ENCODE data around the gene WNT5A.

DNA sequence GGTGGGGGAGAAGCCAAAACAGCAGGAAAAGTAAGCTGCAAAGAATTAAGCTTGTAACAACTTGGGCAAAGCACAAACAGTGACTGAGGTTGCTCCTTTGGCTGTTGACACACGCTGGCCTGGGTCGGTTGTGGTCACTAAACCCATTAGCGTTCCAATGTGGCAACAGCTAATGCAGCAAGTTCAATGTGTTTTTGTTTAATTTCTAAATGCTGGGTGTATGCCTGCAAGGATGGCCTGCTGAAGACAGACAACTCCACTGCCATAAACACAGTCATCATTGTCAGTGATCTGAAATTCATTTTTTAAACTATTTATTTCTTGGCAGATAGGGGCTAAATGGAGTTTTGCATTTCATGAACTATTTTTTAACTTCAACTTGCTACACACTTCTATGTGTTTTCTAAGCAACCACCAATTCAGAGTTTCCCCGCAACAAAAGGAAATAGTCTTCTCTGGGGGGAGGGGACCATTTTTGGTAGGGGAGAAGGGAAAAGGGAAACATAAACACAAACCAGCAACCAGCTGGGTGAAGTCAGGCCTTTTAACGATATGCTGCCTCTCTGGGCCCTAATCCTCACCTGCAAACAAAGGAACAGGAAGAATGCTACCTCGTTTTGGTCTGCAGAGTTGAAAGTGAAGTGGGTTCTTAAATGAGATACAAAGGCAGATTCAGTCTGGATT, 34.8 kb upstream of the WNT5A start:
- TF ChIP-seq, protein P1, sequence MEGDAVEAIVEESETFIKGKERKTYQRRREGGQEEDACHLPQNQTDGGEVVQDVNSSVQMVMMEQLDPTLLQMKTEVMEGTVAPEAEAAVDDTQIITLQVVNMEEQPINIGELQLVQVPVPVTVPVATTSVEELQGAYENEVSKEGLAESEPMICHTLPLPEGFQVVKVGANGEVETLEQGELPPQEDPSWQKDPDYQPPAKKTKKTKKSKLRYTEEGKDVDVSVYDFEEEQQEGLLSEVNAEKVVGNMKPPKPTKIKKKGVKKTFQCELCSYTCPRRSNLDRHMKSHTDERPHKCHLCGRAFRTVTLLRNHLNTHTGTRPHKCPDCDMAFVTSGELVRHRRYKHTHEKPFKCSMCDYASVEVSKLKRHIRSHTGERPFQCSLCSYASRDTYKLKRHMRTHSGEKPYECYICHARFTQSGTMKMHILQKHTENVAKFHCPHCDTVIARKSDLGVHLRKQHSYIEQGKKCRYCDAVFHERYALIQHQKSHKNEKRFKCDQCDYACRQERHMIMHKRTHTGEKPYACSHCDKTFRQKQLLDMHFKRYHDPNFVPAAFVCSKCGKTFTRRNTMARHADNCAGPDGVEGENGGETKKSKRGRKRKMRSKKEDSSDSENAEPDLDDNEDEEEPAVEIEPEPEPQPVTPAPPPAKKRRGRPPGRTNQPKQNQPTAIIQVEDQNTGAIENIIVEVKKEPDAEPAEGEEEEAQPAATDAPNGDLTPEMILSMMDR (conservative IDR thresholded peaks at IDR 0.05; ENCODE audit: low read depth, low read length), result no peak
- TF ChIP-seq POLR2A (IDR thresholded peaks at IDR 0.05; ENCODE audit: low read depth, low read length) (no peak), RFX5 (IDR thresholded peaks at IDR 0.05; ENCODE audit: low read depth, low read length) (no peak), FOS (IDR thresholded peaks at IDR 0.05; ENCODE audit: low read depth, low read length) (no peak), BHLHE40 (IDR thresholded peaks at IDR 0.05; ENCODE audit: low read depth, low read length) (no peak), RAD21 (IDR thresholded peaks at IDR 0.05; ENCODE audit: low read length) (no peak), SMC3 (IDR thresholded peaks at IDR 0.05; ENCODE audit: low read depth, low read length) (no peak), MXI1 (IDR thresholded peaks at IDR 0.05; ENCODE audit: borderline replicate concordance, low read depth, low read length) (no peak), CEBPB (IDR thresholded peaks at IDR 0.05; ENCODE audit: low read depth, low read length) (no peak), MAFK (IDR thresholded peaks at IDR 0.05; ENCODE audit: low read depth, low read length) (no peak), MAZ (IDR thresholded peaks at IDR 0.05; ENCODE audit: borderline replicate concordance, low read depth, low read length) (no peak), CHD1 (IDR thresholded peaks at IDR 0.05; ENCODE audit: low read depth, low read length) (no peak)
- TF ChIP-seq, protein P2, sequence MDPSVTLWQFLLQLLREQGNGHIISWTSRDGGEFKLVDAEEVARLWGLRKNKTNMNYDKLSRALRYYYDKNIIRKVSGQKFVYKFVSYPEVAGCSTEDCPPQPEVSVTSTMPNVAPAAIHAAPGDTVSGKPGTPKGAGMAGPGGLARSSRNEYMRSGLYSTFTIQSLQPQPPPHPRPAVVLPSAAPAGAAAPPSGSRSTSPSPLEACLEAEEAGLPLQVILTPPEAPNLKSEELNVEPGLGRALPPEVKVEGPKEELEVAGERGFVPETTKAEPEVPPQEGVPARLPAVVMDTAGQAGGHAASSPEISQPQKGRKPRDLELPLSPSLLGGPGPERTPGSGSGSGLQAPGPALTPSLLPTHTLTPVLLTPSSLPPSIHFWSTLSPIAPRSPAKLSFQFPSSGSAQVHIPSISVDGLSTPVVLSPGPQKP (IDR thresholded peaks at IDR 0.05; ENCODE audit: borderline replicate concordance, low read depth, low read length), result no peak
- TF ChIP-seq, protein P3, sequence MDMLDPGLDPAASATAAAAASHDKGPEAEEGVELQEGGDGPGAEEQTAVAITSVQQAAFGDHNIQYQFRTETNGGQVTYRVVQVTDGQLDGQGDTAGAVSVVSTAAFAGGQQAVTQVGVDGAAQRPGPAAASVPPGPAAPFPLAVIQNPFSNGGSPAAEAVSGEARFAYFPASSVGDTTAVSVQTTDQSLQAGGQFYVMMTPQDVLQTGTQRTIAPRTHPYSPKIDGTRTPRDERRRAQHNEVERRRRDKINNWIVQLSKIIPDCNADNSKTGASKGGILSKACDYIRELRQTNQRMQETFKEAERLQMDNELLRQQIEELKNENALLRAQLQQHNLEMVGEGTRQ (IDR thresholded peaks at IDR 0.05; ENCODE audit: low read depth, low read length), result no peak

Measured in IMR-90 (cell line).